ENCODE results near the gene PCSK9.

DNA sequence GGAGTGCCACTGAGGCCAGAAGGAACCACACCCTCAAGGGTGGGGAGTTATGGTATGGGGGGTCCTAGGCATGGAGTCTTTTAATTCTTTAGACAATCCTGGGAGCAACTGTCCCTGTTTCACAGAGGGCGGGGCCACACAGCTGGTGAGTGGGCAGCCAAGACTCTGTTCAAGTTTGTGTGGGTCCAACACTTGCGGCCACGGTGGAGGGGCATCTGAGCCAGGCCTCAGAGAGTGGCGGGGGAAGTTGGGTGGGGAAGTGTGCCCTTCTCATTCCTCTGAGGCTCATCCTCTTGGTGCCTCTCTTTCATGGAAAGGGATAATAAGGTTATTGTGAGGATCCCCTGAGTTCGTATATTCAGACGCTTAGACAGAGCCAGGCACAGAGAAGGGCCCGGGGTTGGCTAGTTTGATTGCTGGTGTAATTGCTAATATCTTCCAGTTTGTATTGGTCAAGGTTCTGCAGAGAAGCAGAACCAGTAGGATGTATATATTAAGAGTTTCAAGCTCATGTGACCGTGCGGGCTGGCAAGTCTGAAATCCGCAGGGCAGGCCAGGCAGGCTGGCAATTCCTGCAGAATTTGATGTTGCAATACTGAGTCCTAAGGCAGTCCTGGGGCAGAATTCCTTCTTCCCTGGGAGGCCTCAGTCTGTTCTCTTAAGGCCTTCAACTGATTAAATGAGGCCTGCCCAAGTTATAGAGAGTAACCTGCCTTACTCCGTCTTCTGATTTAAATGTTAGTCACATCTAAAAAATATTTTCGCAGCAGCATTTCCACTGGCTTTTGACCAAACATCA lies 15.9 kb downstream of the PCSK9 start:
- TF ChIP-seq, protein P1, sequence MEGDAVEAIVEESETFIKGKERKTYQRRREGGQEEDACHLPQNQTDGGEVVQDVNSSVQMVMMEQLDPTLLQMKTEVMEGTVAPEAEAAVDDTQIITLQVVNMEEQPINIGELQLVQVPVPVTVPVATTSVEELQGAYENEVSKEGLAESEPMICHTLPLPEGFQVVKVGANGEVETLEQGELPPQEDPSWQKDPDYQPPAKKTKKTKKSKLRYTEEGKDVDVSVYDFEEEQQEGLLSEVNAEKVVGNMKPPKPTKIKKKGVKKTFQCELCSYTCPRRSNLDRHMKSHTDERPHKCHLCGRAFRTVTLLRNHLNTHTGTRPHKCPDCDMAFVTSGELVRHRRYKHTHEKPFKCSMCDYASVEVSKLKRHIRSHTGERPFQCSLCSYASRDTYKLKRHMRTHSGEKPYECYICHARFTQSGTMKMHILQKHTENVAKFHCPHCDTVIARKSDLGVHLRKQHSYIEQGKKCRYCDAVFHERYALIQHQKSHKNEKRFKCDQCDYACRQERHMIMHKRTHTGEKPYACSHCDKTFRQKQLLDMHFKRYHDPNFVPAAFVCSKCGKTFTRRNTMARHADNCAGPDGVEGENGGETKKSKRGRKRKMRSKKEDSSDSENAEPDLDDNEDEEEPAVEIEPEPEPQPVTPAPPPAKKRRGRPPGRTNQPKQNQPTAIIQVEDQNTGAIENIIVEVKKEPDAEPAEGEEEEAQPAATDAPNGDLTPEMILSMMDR (IDR thresholded peaks at IDR 0.05) = no peak
- TF ChIP-seq POLR2A (IDR thresholded peaks at IDR 0.05) (no peak), EP300 (IDR thresholded peaks at IDR 0.05) (no peak)
